Tibial nerve (tissue), 4 donors: Measurements from ENCODE around the gene KDELR3. TPM values are rescaled to one million over a fixed set of nuclear protein-coding genes. Genes with fewer than 3 reads are reported as not detected.
A peak's percentile ranks its signal among the peaks of the same experiment; 100 is the strongest.

ENCODE experiments used
- DNase-seq, 2 donors: peaks; one replicate each; pipeline ENCODE4 v3.0.0-alpha.2; 2019; ENCODE audit warnings: low spot score in 2 of 2
- H3K27ac ChIP-seq, 4 donors: fragments of 200-600 bp; sonication (generic) in 3 of 4; one replicate each; pipeline ENCODE4 v1.5.1; 2017 to 2019; ENCODE audit warnings: mild to moderate bottlenecking in 1 of 4
- H3K27me3 ChIP-seq, 2 donors: fragments of 200-600 bp; sonication (generic) in 1 of 2; one replicate each; pipeline versions ENCODE4 v1.5.1 to v1.6.0; 2017 to 2019
- H3K36me3 ChIP-seq, 3 donors: fragments of 200-600 bp; sonication (generic); one replicate each; pipeline ENCODE4 v1.5.1; 2018 to 2019
- H3K4me1 ChIP-seq, 4 donors: fragments of 200-600 bp; sonication (generic) in 3 of 4; one replicate each; pipeline ENCODE4 v1.5.1; 2017 to 2019
- H3K4me3 ChIP-seq, 4 donors: fragments of 200-600 bp; sonication (generic) in 3 of 4; one replicate each; pipeline ENCODE4 v1.5.1; 2017 to 2019; ENCODE audit warnings: mild to moderate bottlenecking in 1 of 4, moderate library complexity in 1 of 4
- H3K9me3 ChIP-seq, 4 donors: fragments of 200-600 bp; sonication (generic) in 3 of 4; one replicate each; pipeline ENCODE4 v1.5.1; 2017 to 2019
- EP300 ChIP-seq, 2 donors: sonication (generic); formaldehyde crosslinking; IDR thresholded peaks; one replicate each; pipeline ENCODE4 v1.6.1; 2017; ENCODE audit warnings: antibody characterized with exemption in 2 of 2, mild to moderate bottlenecking in 1 of 2
- POLR2A ChIP-seq, 2 donors: fragments of 450-650 bp; IDR thresholded peaks; one replicate each; pipeline ENCODE4 v1.6.1; 2017; ENCODE audit warnings: antibody characterized with exemption in 2 of 2, mild to moderate bottlenecking in 2 of 2, moderate library complexity in 2 of 2
- WGBS, 2 donors: methylation state at CpG; one replicate each; pipeline ENCODE4 v1.1.5; 2018; 5-methylcytosine and 5-hydroxymethylcytosine counted together
- total RNA-seq, 4 donors: library from RNA; depleted of rRNA; stranded (reverse); fragments of >200 nt; gene quantifications; one replicate each; pipeline ENCODE4 v1.1.0, GENCODE V29; 2016
- TF ChIP-seq, protein P1 (sequence below), 5 experiments: fragments of 200-600 bp in 3 of 5; fragments of 450-650 bp in 2 of 5; sonication (generic) in 3 of 5; IDR thresholded peaks; one replicate each; pipeline ENCODE4 v1.5.1; 2016 to 2019; ENCODE audit warnings: antibody characterized with exemption in 5 of 5, mild to moderate bottlenecking in 3 of 5, moderate library complexity in 2 of 5

The KDELR3 gene
- total RNA-seq, 4 donors from 2014 or later: 6.1 to 18.0 (median 10.6) TPM

DNA sequence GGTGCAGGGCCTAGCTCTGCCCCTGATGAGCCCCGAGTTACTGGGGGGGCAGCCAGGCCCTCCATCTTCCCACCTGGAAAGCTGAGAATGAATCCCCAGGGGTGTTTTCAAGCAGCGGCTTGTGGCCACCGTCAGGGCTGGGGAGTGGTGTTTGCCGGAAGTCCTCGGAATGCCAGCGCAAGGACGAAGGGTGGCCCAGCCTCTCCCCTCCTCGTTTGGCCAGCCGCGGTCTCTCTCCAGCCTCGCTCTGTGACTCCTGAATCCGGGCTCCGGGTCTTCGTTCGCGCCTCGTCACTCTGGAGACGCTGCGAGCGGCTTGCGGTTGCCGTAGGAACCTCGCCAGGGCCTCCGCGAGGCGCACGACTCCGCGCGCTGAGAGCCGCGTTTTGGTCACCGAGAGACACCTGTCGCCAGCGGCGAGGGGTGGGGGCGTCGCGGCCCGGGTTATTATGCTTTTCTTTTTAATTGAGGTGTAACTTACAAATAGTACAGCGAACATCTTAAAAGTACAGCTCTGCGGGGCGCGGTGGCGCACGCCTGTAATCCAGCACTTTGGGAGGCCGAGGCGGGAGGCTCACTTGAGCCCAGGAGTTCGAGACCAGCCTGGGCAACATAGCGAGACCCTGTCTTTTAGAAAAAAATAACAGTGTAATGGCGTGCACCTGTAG, 6.3 kb upstream of the KDELR3 start:
- peak; percentile 55 to 75 for DNase-seq

GRCh38 chr22:38462960-38463784, 4.7 kb upstream of the KDELR3 start:
- TF ChIP-seq EP300 (IDR thresholded peaks at IDR 0.05) (no peak), POLR2A (IDR thresholded peaks at IDR 0.05) (no peak)
- TF ChIP-seq, protein P1, sequence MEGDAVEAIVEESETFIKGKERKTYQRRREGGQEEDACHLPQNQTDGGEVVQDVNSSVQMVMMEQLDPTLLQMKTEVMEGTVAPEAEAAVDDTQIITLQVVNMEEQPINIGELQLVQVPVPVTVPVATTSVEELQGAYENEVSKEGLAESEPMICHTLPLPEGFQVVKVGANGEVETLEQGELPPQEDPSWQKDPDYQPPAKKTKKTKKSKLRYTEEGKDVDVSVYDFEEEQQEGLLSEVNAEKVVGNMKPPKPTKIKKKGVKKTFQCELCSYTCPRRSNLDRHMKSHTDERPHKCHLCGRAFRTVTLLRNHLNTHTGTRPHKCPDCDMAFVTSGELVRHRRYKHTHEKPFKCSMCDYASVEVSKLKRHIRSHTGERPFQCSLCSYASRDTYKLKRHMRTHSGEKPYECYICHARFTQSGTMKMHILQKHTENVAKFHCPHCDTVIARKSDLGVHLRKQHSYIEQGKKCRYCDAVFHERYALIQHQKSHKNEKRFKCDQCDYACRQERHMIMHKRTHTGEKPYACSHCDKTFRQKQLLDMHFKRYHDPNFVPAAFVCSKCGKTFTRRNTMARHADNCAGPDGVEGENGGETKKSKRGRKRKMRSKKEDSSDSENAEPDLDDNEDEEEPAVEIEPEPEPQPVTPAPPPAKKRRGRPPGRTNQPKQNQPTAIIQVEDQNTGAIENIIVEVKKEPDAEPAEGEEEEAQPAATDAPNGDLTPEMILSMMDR (IDR thresholded peaks at IDR 0.05): no peak
- no peaks in the 10 kb centered on the region for H3K36me3 ChIP-seq
- no peak for DNase-seq
- H3K9me3 ChIP-seq: no peaks in the 10 kb centered on the region
- no peak overlapping the region for H3K27ac ChIP-seq
- H3K4me3 ChIP-seq: no peak overlapping the region
- peaks cover 0 to 30% of the 10 kb centered on the region in 2 donors for H3K27me3 ChIP-seq
- peaks cover 0 to 22% (median 14%) of the 10 kb centered on the region in 4 donors for H3K4me1 ChIP-seq
- whole genome bisulfite sequencing, 2 donors: 42 to 49% methylated on average over 27 of the region's 28 CpGs

More for the DNA sequence above, 6.3 kb upstream of the KDELR3 start:
- TF ChIP-seq EP300 (IDR thresholded peaks at IDR 0.05) (peak in 1 of 2 donors; percentile 36), POLR2A (IDR thresholded peaks at IDR 0.05) (peak in 1 of 2 donors; percentile 19)
- TF ChIP-seq, protein P1 (IDR thresholded peaks at IDR 0.05): peak in 2 of 5 experiments; percentile 9 to 38
- Histone ChIP-seq H3K27ac (peak overlapping the region in 1 of 4 donors; percentile 21), H3K36me3 (no peaks in the 10 kb centered on the region), H3K9me3 (no peaks in the 10 kb centered on the region), H3K4me3 (peak overlapping the region in 2 of 4 donors; percentile 26 to 27), H3K27me3 (peaks cover 0 to 41% of the 10 kb centered on the region in 2 donors), H3K4me1 (peaks cover 0 to 17% (median 11%) of the 10 kb centered on the region in 4 donors)
- WGBS, 2 donors: 21 to 35% methylated on average over 17 to 27 of the region's 51 CpGs

GRCh38 chr22:38464992-38465672, 2.8 kb upstream of the KDELR3 start:
- H3K36me3 ChIP-seq: no peaks in the 10 kb centered on the region
- no peak overlapping the region for H3K4me3 ChIP-seq
- DNase-seq: no peak
- peaks cover 0 to 34% (median 20%) of the 10 kb centered on the region in 4 donors for H3K4me1 ChIP-seq
- WGBS, 2 donors: 83 to 87% methylated on average over 10 of the region's 10 CpGs
- H3K9me3 ChIP-seq: no peaks in the 10 kb centered on the region
- peaks cover 0 to 15% of the 10 kb centered on the region in 2 donors for H3K27me3 ChIP-seq
- no peak overlapping the region for H3K27ac ChIP-seq
- TF ChIP-seq EP300 (IDR thresholded peaks at IDR 0.05): no peak
- no peak for TF ChIP-seq POLR2A (IDR thresholded peaks at IDR 0.05)
- TF ChIP-seq, protein P1 (IDR thresholded peaks at IDR 0.05): no peak

GRCh38 chr22:38465673-38466490, 2.0 kb upstream of the KDELR3 start:
- TF ChIP-seq EP300 (IDR thresholded peaks at IDR 0.05) (no peak), POLR2A (IDR thresholded peaks at IDR 0.05) (no peak)
- TF ChIP-seq, protein P1 (IDR thresholded peaks at IDR 0.05): no peak
- DNase-seq: no peak
- H3K36me3 ChIP-seq: no peaks in the 10 kb centered on the region
- no peaks in the 10 kb centered on the region for H3K9me3 ChIP-seq
- no peak overlapping the region for H3K27ac ChIP-seq
- no peak overlapping the region for H3K4me3 ChIP-seq
- WGBS, 2 donors: 70 to 77% methylated on average over 16 to 26 of the region's 26 CpGs
- H3K27me3 ChIP-seq: peaks cover 0 to 15% of the 10 kb centered on the region in 2 donors
- peaks cover 0 to 34% (median 20%) of the 10 kb centered on the region in 4 donors for H3K4me1 ChIP-seq
